Measurements from ENCODE around the gene MSI2.

The MSI2 gene

GRCh38 chr17:57349541-57350247, 93.4 kb downstream of the MSI2 start:
- no peak for DNase-seq

DNA sequence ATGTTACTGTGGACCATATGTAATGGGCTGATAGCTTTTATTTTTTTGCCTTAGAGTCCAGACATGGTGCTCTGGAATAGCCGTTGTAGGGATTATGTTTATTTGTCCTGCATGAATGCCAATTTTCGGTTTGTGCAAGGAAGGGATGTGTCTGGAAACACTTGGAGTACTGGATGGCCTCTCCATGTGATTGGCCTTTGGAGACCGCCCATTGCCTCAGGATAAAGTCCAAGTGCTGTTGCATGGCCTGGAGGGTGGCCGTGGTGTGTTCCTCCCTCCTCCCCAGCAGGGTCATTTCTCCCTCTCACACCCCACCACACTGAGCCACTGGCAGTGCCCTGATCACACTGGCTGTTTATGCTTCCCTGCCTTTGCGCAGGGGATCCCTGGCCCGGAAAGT, 93.9 kb downstream of the MSI2 start:
- DNase-seq: no peak

DNA sequence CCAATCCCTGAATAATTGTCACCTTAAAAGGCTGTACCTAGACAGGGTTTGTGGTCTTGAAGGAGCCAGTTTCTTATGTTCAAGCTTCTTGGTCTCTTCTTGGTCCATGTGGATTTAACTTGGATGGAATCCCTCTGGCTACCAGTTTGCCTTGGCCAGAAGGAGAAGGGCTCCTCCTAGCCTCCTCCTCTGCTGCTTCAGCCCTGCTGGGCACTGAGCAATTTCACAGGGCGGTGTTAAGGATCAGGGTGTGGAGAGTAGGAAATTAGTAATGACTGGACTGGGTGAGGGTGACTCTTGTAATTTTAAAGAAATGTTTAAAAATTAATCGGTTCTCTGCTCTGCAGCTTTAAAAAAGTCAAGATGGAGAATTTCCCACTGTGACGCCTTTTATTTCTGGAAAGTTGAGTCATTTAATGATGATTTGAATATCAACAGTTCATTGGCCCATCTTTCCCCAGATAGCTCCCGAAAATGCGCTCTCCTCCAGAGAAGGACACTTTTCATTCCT, 96.4 kb downstream of the MSI2 start:
- DNase-seq: no peak

GRCh38 chr17:57354673-57355072, 98.3 kb downstream of the MSI2 start:
- no peak for DNase-seq

- no peak for DNase-seq
Observed at GRCh38 chr17:57355090-57355859, 99.0 kb downstream of the MSI2 start.

DNA sequence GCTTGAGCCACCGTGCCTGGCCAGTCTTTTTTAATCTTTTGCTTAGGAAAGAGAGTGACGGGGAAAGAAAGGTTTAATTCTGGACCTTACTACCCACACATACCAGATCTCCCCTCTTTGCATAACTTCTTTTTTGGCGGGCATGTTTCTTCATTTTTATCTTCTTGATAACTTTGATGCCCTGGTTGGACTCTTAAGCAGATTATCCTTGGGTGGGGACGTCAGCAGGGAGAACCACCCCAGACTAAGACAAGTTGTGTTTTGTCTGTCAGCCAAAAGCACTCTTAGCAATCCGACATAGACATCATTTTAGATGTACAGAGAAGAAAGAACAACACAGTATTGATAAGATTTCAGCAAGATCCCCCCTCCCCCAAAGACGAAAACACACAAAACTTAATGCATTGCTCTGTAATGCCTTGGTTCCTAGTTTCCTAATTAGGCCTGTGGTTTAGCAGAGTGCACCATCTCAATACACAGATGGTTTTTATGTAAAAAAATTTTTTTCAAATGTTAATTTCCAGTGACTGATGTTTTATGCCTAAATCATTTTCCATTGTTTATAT, 99.9 kb downstream of the MSI2 start:
- no peak for DNase-seq

DNA sequence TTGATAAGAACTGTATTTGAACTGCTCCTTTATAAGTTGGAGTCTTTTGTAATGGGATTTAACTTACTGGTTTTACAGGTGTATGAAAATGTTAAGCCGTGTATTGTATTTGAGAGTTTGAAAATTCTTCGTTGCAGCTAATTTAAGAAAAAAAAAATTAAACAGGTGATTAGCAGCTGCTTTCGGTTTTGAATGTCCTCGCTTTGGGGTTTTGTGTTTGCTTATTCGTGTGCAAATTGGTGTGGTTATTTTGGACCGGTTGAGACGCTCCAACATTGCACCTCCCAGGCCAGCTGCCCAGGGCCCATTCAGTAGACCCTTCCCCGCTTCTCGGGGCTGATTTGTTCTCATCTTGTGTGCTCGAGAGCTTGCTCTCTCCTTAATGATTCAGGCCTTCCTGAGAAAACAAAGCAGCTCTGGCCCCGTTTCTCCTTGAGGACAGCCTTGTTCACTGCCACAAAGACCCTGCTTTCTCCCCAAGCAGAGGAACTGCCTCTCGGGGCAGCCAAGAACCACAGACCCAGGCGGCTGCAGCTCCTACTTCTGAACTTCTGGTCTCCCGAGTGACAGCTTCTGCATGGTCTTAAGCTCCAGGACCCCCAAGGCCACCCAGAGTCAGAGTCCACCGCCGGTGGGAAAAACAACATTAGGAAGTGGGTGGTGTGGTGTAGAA, 100.5 kb downstream of the MSI2 start:
- no peak for DNase-seq

- no peak for DNase-seq
Observed at GRCh38 chr17:57357392-57357784, 101.1 kb downstream of the MSI2 start.

DNA sequence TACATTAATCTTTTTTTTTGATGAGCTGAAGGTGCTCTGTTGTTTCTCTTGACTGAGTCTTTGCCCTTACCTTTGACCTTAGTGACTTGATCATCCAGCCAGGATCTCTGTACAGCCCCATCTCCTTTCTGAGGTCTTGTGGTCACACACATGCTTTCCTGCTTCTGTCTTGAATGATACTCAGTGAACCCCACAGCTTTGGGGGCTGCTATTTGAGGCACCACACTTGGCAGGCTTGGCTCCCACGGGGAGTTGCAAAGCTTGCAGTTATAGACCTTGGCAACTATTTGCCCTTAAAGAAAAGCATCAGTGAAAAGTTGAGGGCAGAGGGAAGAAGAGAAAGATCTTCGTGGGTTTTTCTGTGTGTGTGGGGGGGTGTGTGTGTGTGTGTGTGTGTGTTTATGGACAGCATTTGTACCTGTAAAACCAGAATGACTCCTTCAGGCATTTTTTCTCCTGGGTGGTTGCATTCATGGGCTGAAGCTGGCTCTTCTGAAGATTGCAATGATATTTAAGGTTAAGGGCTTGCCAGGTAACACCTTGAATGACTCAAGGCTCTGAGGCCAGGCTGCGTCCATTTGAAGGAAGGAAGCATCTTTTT, 101.6 kb downstream of the MSI2 start:
- no peak for DNase-seq

GRCh38 chr17:57360266-57360665, 103.9 kb downstream of the MSI2 start:
- DNase-seq: no peak

DNA sequence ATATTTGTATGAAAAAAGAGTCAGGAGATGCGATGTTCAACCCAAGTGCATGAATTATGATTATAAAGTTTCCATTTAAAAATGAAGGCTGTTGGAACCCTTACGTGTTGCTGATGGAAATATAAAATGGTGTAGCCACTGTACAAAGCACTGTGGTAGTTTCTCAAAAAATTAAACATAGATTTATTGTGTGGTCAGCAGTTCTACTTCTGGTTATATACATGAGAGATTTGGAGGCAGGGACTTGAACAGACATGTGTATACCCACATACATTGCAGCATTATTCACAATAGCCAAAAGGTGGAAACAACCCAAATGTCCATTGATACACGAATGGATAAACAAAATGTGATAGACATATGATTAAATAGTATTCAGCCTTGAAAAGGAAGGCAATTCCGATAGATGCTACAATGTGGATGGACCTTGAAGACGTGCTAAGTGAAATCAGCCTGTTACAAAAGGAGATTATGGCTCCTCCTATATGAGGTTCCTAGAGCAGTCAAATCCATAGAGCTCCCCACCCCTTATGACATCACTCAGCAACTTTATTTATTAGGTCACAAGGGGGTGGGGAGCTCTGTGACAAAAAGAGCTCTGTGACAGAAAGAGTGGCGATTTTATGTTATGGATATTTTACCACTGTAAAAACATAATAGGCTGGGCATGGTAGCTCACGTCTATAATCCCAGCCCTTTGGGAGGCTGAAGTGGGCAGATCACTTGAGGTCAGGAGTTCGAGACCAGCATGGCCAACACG, 106.7 kb downstream of the MSI2 start:
- no peak for DNase-seq

- no peak for DNase-seq
Observed at GRCh38 chr17:57363580-57363979, 107.3 kb downstream of the MSI2 start.

DNA sequence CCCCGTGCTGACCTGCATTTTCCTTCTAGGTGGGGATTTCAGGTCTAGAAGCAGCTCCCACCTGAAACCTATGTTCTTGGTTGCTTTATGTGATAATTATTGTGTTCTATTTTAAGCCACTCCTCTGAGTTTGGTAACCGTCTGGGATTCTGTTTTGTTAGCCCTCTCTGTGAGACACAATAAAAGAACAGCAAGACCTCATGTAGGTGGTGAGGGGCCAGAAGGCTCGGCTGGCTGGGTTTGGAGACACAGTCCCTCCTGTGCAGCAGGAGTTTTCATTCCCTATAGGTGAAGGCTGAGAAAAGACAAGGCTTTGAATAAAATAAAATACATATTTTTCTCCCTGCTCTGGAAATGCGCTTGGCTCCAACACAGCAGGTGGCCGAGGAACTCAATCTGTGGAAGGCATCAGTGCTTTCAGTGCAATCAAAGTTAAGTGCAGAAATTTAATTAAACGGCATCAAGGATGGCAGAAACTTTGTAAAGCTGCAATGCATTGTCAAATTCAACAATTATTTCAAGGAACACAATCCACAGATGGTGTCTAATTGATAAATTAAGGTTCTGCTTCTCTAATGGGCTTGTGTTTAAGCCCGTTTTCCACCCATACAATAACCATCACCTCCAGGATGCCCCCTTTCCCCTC, 107.8 kb downstream of the MSI2 start:
- no peak for DNase-seq

DNA sequence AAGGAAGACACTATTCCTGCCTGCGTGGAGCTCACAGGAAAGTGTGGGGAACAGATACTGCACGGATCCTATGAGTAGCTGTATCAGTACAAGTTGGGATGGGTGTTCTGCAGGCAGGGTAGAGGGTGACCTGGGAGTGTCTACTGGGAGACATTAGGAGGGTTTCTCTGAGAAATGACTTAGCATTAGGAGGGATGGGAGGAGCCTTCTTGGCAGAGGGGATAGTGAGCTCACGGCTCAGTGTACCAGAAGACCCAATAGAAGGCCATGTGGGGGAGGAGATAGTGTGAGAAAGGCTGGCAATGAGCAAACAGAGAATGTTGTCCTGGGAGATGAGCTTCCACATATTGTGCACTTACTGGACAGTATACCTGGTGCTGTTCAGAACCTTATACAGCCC, 109.1 kb downstream of the MSI2 start:
- no peak for DNase-seq

- no peak for DNase-seq
Observed at GRCh38 chr17:57366177-57366557, 109.8 kb downstream of the MSI2 start.

DNA sequence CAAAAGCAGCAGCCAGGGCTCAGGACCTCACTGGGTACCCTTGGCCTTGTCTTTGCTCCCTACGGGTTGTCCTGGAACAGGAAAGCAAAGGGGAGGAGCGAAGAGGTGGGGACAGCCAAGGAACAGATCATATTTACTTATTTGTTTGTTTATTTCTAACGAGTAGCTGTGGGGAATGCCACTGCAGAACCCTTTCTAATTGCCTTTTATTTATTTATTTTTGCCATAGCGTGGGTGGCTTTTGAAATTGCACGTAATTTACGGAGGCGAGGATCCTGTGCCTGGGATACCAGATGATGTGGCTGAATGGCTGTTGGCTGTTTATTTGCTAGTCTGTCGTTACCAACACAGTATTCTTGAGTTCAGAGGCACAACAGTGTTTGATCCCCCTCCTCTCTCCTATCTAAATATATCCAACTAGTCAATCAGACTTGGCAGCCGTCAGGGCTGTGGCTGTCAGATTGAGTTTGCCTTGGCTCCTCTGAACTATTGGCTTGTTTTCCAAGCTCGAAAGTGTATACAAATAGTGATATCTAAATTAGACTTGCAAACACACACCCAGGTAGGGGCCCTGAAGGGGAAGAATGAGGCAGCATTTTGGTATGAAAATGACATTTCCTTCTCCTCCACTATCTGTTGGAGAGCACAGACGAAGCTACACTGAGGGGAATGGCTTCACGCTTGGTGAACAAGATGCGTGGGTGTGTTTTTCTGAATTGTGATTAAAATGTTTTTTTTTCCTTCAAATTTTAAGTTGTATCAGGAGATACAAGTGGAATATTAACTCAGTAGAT, 110.4 kb downstream of the MSI2 start:
- no peak for DNase-seq

DNA sequence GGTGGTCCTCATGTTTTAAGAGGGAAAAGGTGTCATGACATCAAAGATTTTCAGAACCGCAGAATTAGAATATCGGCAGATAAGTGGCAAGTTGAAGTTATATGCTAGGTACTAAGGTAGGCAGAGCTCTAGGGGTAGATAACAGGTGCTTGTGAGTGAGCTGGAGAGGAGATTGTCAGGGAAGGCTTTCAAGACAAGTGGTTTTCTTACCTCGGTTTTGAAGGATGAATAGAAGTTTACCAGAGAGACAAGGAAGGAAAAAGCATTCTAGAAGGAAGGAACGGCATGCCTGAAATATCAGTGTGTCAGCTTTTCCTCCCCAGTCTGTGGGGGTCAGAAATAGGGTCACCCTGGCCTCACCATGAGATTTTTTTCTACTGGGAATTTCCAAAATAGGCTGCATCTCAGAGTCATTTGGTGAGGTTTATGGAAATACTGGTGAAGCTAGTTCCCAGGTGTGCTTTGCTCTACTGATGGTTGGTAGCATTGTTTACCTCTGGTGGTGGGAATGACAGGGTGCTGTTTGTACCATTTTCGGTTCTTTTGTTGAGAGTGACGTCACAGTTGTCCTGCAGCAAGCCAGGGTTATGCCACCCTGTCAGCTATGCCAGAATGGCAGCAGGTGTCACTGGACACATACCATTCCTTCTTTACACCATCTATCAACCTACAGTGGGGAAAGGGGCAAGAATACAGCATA, 112.5 kb downstream of the MSI2 start:
- DNase-seq: no peak

- no peak for DNase-seq
Observed at GRCh38 chr17:57369509-57369945, 113.2 kb downstream of the MSI2 start.

- DNase-seq: no peak
Observed at GRCh38 chr17:57370037-57370581, 113.8 kb downstream of the MSI2 start.

DNA sequence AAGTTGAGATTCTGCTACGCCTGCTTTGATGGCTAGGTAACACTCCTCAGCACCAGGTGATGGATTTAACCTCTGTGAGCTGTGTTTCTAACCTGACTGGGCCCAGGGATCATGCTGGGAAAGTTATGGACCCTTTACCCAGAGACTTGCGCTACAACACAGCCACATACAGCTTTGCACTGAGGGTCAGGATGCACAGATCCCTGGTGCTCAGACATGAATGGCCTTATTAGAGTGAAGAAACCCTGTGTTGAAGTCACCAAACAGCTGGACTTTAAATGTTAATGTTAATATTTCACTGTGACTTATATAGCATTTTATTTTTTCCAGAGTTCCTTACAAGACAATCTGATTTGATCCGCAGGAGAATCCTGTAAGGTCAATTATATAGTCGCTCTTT, 114.3 kb downstream of the MSI2 start:
- no peak for DNase-seq
